H1 (cell line): ENCODE data around the gene ARHGAP26. TPM values are rescaled to one million over a fixed set of nuclear protein-coding genes. Genes with fewer than 3 reads are reported as not detected.

Experiments used
- CTCF ChIA-PET: fragments of 300-600 bp; sonication (Branson Sonifier 250); formaldehyde crosslinking; loops from one replicate; lab custom pipeline; 2021; ENCODE audit not compliant: partially characterized antibody; lab: Charles Lee
- POLR2A ChIA-PET: fragments of 300-600 bp; sonication (Branson Sonifier 250); formaldehyde crosslinking; loops from one replicate; lab custom pipeline; 2021; ENCODE audit warnings: inconsistent platforms; ENCODE audit not compliant: partially characterized antibody; lab: Charles Lee
- DNase-seq, 2 experiments: peaks; one replicate each; pipeline versions ENCODE4 v3.0.0 to v3.0.0-alpha.2; 2010 to 2022; ENCODE audit warnings: low spot score in 2 of 2, low read depth in 1 of 2, mixed read lengths in 1 of 2
- FAIRE-seq: peaks from 2 replicates; lab custom pipeline; 2011; peaks lifted over from hg19 to GRCh38; lab: Jason Lieb, UNC
- H2AFZ ChIP-seq: 2 replicates; pipeline ENCODE4 v1.8.1; 2012; ENCODE audit warnings: low read length, inconsistent platforms
- H2AK5ac ChIP-seq: 2 replicates; pipeline ENCODE4 v1.6.1; 2013; ENCODE audit warnings: low read depth, low read length
- H2BK120ac ChIP-seq: replicated peaks from 2 replicates; pipeline ENCODE3; 2013; ENCODE audit warnings: low read depth, low read length, inconsistent platforms
- H2BK12ac ChIP-seq: 2 replicates; pipeline ENCODE4 v1.6.1; 2013; ENCODE audit warnings: low read depth, low read length
- H2BK15ac ChIP-seq: 2 replicates; pipeline ENCODE4 v1.6.1; 2013; ENCODE audit warnings: low read length
- H2BK20ac ChIP-seq: 2 replicates; pipeline ENCODE4 v1.6.1; 2013; ENCODE audit warnings: low read length
- H2BK5ac ChIP-seq: 2 replicates; pipeline ENCODE4 v1.6.1; 2013; ENCODE audit warnings: low read depth, low read length
- H3K14ac ChIP-seq: 2 replicates; pipeline ENCODE4 v1.6.1; 2013; ENCODE audit warnings: inconsistent platforms; ENCODE audit not compliant: insufficient read length
- H3K18ac ChIP-seq: 2 replicates; pipeline ENCODE4 v1.6.1; 2013; ENCODE audit warnings: low read length; ENCODE audit errors: extremely low read depth
- H3K23ac ChIP-seq: 2 replicates; pipeline ENCODE4 v1.6.1; 2013; ENCODE audit warnings: inconsistent platforms; ENCODE audit not compliant: insufficient read length
- H3K23me2 ChIP-seq: 2 replicates; pipeline ENCODE4 v1.6.1; 2013; ENCODE audit warnings: low read depth, low read length
- H3K27ac ChIP-seq: 2 replicates; pipeline ENCODE4 v1.6.1; 2011; ENCODE audit warnings: low read depth, low read length, inconsistent platforms
- H3K27me3 ChIP-seq, 4 experiments: replicated peaks in 1 of 4; 1 replicate in 1 of 4; 2 replicates in 3 of 4; pipeline versions ENCODE4 v1.6.1 to v1.8.1; 2011 to 2013; ENCODE audit warnings: low read length in 3 of 4, mild to moderate bottlenecking in 3 of 4, inconsistent platforms in 2 of 4, mixed read lengths in 2 of 4, moderate library complexity in 1 of 4; ENCODE audit not compliant: control insufficient read depth in 3 of 4, insufficient read depth in 3 of 4; ENCODE audit errors: extremely low read depth in 1 of 4
- H3K36me3 ChIP-seq, 4 experiments: 2 replicates each; pipeline versions ENCODE4 v1.6.1 to v1.8.1; 2011 to 2013; ENCODE audit warnings: mild to moderate bottlenecking in 4 of 4, low read length in 3 of 4, moderate library complexity in 2 of 4, control low read depth in 1 of 4, inconsistent platforms in 1 of 4; ENCODE audit not compliant: insufficient read depth in 4 of 4, control insufficient read depth in 2 of 4
- H3K4ac ChIP-seq: replicated peaks from 2 replicates; pipeline ENCODE3; 2013; ENCODE audit warnings: low read length, low read depth, mixed read lengths, inconsistent platforms; ENCODE audit not compliant: insufficient read length
- H3K4me1 ChIP-seq, 4 experiments: replicated peaks in 1 of 4; 1 replicate in 1 of 4; 2 replicates in 3 of 4; pipeline versions ENCODE4 v1.6.1 to v1.8.1; 2011 to 2013; ENCODE audit warnings: low read length in 3 of 4, inconsistent platforms in 2 of 4, mixed read lengths in 1 of 4; ENCODE audit not compliant: insufficient read depth in 4 of 4, control insufficient read depth in 3 of 4
- H3K4me2 ChIP-seq, 2 experiments: 2 replicates each; pipeline versions ENCODE4 v1.6.1 to v1.8.1; 2011 to 2013; ENCODE audit warnings: low read depth in 2 of 2, low read length in 2 of 2, control low read depth in 1 of 2, inconsistent platforms in 1 of 2, mild to moderate bottlenecking in 1 of 2; ENCODE audit not compliant: insufficient read depth in 1 of 2
- H3K4me3 ChIP-seq, 4 experiments: fragments of 200-600, 300-600 bp in 1 of 4; sonication (generic), shearing (Covaris generic), sonication (Bioruptor Twin) in 1 of 4; 2 replicates each; pipeline versions ENCODE4 v1.5.1 to v1.8.1; 2011 to 2016; ENCODE audit warnings: low read length in 4 of 4, low read depth in 3 of 4, control low read depth in 2 of 4, inconsistent platforms in 2 of 4, mild to moderate bottlenecking in 2 of 4, mixed read lengths in 1 of 4, moderate library complexity in 1 of 4; ENCODE audit not compliant: insufficient read depth in 2 of 4; ENCODE audit errors: extremely low read depth in 1 of 4
- H3K56ac ChIP-seq: replicated peaks from 2 replicates; pipeline ENCODE3; 2013; ENCODE audit warnings: low read depth, mild to moderate bottlenecking, mixed read lengths, low read length, inconsistent platforms; ENCODE audit not compliant: insufficient read length
- H3K79me1 ChIP-seq: 2 replicates; pipeline ENCODE4 v1.6.1; 2013; ENCODE audit warnings: low read depth, low read length, control low read depth
- H3K79me2 ChIP-seq, 2 experiments: 2 replicates each; pipeline versions ENCODE4 v1.6.1 to v1.8.1; 2012 to 2013; ENCODE audit warnings: low read length in 2 of 2, mild to moderate bottlenecking in 2 of 2, inconsistent platforms in 1 of 2; ENCODE audit not compliant: insufficient read depth in 2 of 2, control insufficient read depth in 1 of 2
- H3K9ac ChIP-seq, 4 experiments: replicated peaks in 1 of 4; 1 replicate in 1 of 4; 2 replicates in 3 of 4; pipeline versions ENCODE4 v1.6.1 to v1.8.1; 2011 to 2013; ENCODE audit warnings: low read depth in 3 of 4, low read length in 3 of 4, control low read depth in 2 of 4, mild to moderate bottlenecking in 2 of 4, moderate library complexity in 2 of 4, inconsistent platforms in 1 of 4; ENCODE audit errors: extremely low read depth in 1 of 4
- H3K9me3 ChIP-seq, 2 experiments: 2 replicates each; pipeline versions ENCODE4 v1.6.1 to v1.8.1; 2012 to 2013; ENCODE audit warnings: mild to moderate bottlenecking in 2 of 2, moderate library complexity in 2 of 2, control low read depth in 1 of 2, inconsistent platforms in 1 of 2, low read depth in 1 of 2, low read length in 1 of 2, mixed read lengths in 1 of 2; ENCODE audit not compliant: insufficient read depth in 2 of 2
- H4K20me1 ChIP-seq, 2 experiments: replicated peaks in 1 of 2; 2 replicates each; pipeline versions ENCODE3 to v1.8.1; 2011 to 2013; ENCODE audit warnings: inconsistent platforms in 2 of 2, low read length in 2 of 2, mild to moderate bottlenecking in 1 of 2; ENCODE audit not compliant: insufficient read depth in 2 of 2, control insufficient read depth in 1 of 2
- H4K5ac ChIP-seq: 2 replicates; pipeline ENCODE4 v1.6.1; 2013; ENCODE audit warnings: low read length, low read depth, mixed read lengths, inconsistent platforms; ENCODE audit not compliant: insufficient read length
- H4K8ac ChIP-seq: 2 replicates; pipeline ENCODE4 v1.8.0; 2013; ENCODE audit warnings: mild to moderate bottlenecking, moderate library complexity, low read length, inconsistent platforms; ENCODE audit not compliant: insufficient read depth; ENCODE audit errors: extremely low read depth
- H4K91ac ChIP-seq: replicated peaks from 2 replicates; pipeline ENCODE3; 2013; ENCODE audit warnings: low read length, mixed read lengths, inconsistent platforms; ENCODE audit not compliant: insufficient read length
- BACH1 ChIP-seq: IDR thresholded peaks from 2 replicates; pipeline ENCODE4 v1.6.1; 2012; ENCODE audit warnings: low read length, improper control_type of control experiment
- CBX8 ChIP-seq: fragments of 300-800, 300-1000 bp; sonication (generic); IDR thresholded peaks from 2 replicates; pipeline ENCODE4 v1.7.1; 2016; ENCODE audit warnings: low read depth, low read length, borderline replicate concordance
- FOSL1 ChIP-seq: IDR thresholded peaks from 2 replicates; pipeline ENCODE4 v1.6.1; 2011; ENCODE audit warnings: mild to moderate bottlenecking, low read depth, low read length, moderate library complexity; ENCODE audit not compliant: insufficient read depth
- TCF12 ChIP-seq: IDR thresholded peaks from 2 replicates; pipeline ENCODE4 v1.6.1; 2011; ENCODE audit warnings: low read depth, mild to moderate bottlenecking, low read length
- WGBS, 2 experiments: shearing (Covaris generic) in 1 of 2; methylation state at CpG; one replicate each; pipeline versions ENCODE4 v1.1.6 to v1.1.7; 2013 to 2015; ENCODE audit warnings: low lambda C conversion rate in 2 of 2, mixed read lengths in 2 of 2, inconsistent platforms in 1 of 2, low coverage in 1 of 2, missing lambda C conversion rate in 1 of 2; ENCODE audit not compliant: insufficient replicate concordance in 2 of 2, insufficient coverage in 1 of 2, insufficient read length in 1 of 2; ENCODE audit errors: extremely low coverage in 1 of 2, missing lambda C conversion rate in 1 of 2; 5-methylcytosine and 5-hydroxymethylcytosine counted together
- polyA plus RNA-seq, 7 experiments: library from polyadenylated mRNA; depleted of rRNA in 3 of 7; stranded (reverse) in 5 of 7; unstranded in 2 of 7; fragments of >200 nt in 5 of 7; fragments of 200-250 nt in 2 of 7; gene quantifications; 1 replicate in 5 of 7; 2 replicates in 1 of 7; 4 replicates in 1 of 7; pipeline versions ENCODE4 v1.2.1 to v1.2.3, GENCODE V29; 2011 to 2013; ENCODE audit warnings: missing spikeins in 2 of 7, mixed read lengths in 2 of 7
- total RNA-seq: library from RNA; stranded (reverse); fragmentation: NEBNext Ultra II Directional; extraction: Animal tissue kit (Norgen Biotek cat#: 25700); gene quantifications from 2 replicates; pipeline ENCODE4 v1.2.1, GENCODE V29; 2021
- TF ChIP-seq, protein P1 (sequence below), 3 experiments: IDR thresholded peaks; 1 replicate in 2 of 3; 2 replicates in 1 of 3; pipeline versions ENCODE4 v1.5.1 to v1.6.1; 2011; ENCODE audit warnings: low read length in 3 of 3, mild to moderate bottlenecking in 3 of 3, inconsistent platforms in 2 of 3, low read depth in 1 of 3, moderate library complexity in 1 of 3; ENCODE audit not compliant: insufficient read depth in 1 of 3; ENCODE audit errors: control extremely low read depth in 1 of 3

Gene ARHGAP26
- total and polyA plus RNA-seq, 2 of the 8 experiments (the other 6 are each of a cell fraction or from before 2014, with no cell fraction given): 7.1 to 24.8 TPM

DNA sequence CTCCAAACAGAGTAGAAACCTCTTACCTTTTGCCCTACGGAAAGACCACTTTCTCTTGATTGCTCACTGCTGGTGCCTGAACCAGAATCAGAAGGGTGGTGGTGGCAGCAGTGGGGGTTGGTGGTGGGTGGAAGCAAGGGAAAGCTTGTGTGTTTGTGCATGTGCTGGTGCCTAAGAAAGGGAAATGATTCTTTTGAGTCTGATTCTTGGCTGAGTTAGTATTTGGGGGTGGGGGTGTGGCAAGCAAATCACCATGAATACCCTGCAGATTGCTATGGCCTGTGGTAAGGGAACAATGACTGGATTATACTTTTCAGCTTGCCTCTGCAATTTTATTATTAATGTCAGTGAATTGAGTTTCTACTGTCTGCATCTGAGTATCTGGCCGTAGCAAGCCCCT, 106.6 kb downstream of the ARHGAP26 start:
- Histone ChIP-seq H2AK5ac (no peak overlapping the region), H3K4me2 (no peak overlapping the region), H2BK15ac (no peak overlapping the region), H2BK5ac (no peak overlapping the region), H2BK12ac (no peak overlapping the region), H3K4ac (no peak overlapping the region), H4K20me1 (no peaks in the 10 kb centered on the region), H3K4me3 (no peak overlapping the region), H2AFZ (no peak overlapping the region), H3K36me3 (no peaks in the 10 kb centered on the region), H3K9ac (no peak overlapping the region), H3K27me3 (no peaks in the 10 kb centered on the region), H2BK120ac (no peak overlapping the region), H3K9me3 (no peaks in the 10 kb centered on the region), H3K27ac (no peak overlapping the region), H3K56ac (no peak overlapping the region), H3K79me1 (no peaks in the 10 kb centered on the region), H4K91ac (no peak overlapping the region), H4K8ac (no peak overlapping the region), H3K14ac (no peak overlapping the region), H2BK20ac (no peak overlapping the region), H3K4me1 (peaks cover 8 to 15% (median 11%) of the 10 kb centered on the region in 4 experiments), H3K18ac (no peak overlapping the region), H4K5ac (no peak overlapping the region), H3K79me2 (no peaks in the 10 kb centered on the region), H3K23ac (no peak overlapping the region), H3K23me2 (no peaks in the 10 kb centered on the region)
- POLR2A ChIA-PET: no interaction called here
- CTCF ChIA-PET: interaction anchor here (1.7 to 26.2 kb wide), 5 partner anchors 9 to 175 kb away, joined by 10 to 632 read pairs (median 41); no protein-coding TSS in a partner anchor
- FAIRE-seq (no peak), DNase-seq (no peak)
- TF ChIP-seq, protein P1, sequence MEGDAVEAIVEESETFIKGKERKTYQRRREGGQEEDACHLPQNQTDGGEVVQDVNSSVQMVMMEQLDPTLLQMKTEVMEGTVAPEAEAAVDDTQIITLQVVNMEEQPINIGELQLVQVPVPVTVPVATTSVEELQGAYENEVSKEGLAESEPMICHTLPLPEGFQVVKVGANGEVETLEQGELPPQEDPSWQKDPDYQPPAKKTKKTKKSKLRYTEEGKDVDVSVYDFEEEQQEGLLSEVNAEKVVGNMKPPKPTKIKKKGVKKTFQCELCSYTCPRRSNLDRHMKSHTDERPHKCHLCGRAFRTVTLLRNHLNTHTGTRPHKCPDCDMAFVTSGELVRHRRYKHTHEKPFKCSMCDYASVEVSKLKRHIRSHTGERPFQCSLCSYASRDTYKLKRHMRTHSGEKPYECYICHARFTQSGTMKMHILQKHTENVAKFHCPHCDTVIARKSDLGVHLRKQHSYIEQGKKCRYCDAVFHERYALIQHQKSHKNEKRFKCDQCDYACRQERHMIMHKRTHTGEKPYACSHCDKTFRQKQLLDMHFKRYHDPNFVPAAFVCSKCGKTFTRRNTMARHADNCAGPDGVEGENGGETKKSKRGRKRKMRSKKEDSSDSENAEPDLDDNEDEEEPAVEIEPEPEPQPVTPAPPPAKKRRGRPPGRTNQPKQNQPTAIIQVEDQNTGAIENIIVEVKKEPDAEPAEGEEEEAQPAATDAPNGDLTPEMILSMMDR (IDR thresholded peaks at IDR 0.05; ENCODE audit: control extremely low read depth in 1 of 3, insufficient read depth in 1 of 3, low read depth in 1 of 3, low read length in 3 of 3): no peak
- TF ChIP-seq FOSL1 (no peak), BACH1 (no peak), TCF12 (no peak), CBX8 (no peak)
- WGBS, 2 experiments: 94% methylated on average over 1 of the region's 2 CpGs; no CpG with 5 or more reads in 1 of the 2 experiments
